Calu3 (cell line): ENCODE data around the gene NUBPL. TPM values are rescaled to one million over a fixed set of nuclear protein-coding genes. Genes with fewer than 3 reads are reported as not detected.

Source experiments
- BruUV-seq: library from RNA; stranded (reverse); fragments of 400-500 nt; replicated peaks from 2 replicates; lab custom pipeline; 2021; lab: Mats Ljungman, UMichigan
- CTCF ChIA-PET: fragments of 300-600 bp; sonication (Branson Sonifier 250); formaldehyde crosslinking; loops from one replicate; lab custom pipeline; 2022; ENCODE audit warnings: antibody characterized with exemption; lab: Charles Lee
- DNase-seq: peaks from one replicate; pipeline ENCODE4 v3.0.0; 2022
- H3K27ac Mint-ChIP-seq: one replicate; pipeline ENCODE4 v1.8.0; 2022; ENCODE audit warnings: mixed read lengths; ENCODE audit not compliant: unreplicated experiment
- H3K27me3 Mint-ChIP-seq: one replicate; pipeline ENCODE4 v1.8.0; 2022; ENCODE audit warnings: mixed read lengths; ENCODE audit not compliant: unreplicated experiment
- H3K36me3 Mint-ChIP-seq: one replicate; pipeline ENCODE4 v1.8.0; 2022; ENCODE audit warnings: mild to moderate bottlenecking, moderate library complexity, mixed read lengths; ENCODE audit not compliant: insufficient read depth, unreplicated experiment
- H3K4me1 Mint-ChIP-seq: one replicate; pipeline ENCODE4 v1.8.0; 2022; ENCODE audit warnings: mild to moderate bottlenecking, low read depth, mixed read lengths; ENCODE audit not compliant: unreplicated experiment
- H3K4me3 Mint-ChIP-seq: one replicate; pipeline ENCODE4 v1.8.0; 2022; ENCODE audit warnings: mild to moderate bottlenecking, low read depth, moderate library complexity, mixed read lengths; ENCODE audit not compliant: unreplicated experiment
- H3K9me3 Mint-ChIP-seq: one replicate; pipeline ENCODE4 v1.8.0; 2022; ENCODE audit warnings: low read depth, mixed read lengths; ENCODE audit not compliant: unreplicated experiment
- CTCF ChIP-seq: fragments of 200-600 bp; IDR thresholded peaks from one replicate; pipeline ENCODE4 v1.8.0; 2022; ENCODE audit warnings: antibody characterized with exemption; ENCODE audit not compliant: unreplicated experiment
- intact Hi-C: fragments of 100-400 bp; cut with micrococcal nuclease; formaldehyde crosslinking; loops from one replicate; pipeline ENCODE4 v1.10.0; 2022; ENCODE audit not compliant: unreplicated experiment
- total RNA-seq: library from RNA; stranded (reverse); gene quantifications from 2 replicates; pipeline ENCODE4 v1.2.3, GENCODE V29; 2022

The NUBPL gene
- total RNA-seq, 1 experiment from 2014 or later: 14.2 TPM

DNA sequence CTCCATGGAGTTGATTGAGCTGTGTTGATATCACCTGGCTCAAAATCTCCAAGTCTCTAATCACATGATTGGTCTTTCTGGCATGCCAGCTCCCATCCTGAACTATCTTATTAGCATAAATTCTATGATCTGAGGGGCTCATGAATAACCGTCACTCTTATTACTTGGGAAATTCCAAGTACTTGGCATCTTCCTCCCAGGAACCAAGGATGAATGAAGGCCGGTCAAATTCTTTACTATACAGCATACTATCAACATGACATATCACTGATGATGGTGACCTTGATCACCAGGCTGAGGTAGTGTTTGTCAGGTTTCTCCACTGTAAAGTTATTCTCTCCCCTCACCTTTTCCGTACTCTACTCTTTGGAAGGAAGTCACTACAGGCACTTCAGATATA lies 16.4 kb upstream of the NUBPL start:
- intact Hi-C loops: no loop called here
- no peaks in the 10 kb centered on the region for H3K9me3 Mint-ChIP-seq
- peaks cover 24% of the 10 kb centered on the region for H3K27me3 Mint-ChIP-seq
- H3K4me1 Mint-ChIP-seq: no peaks in the 10 kb centered on the region
- H3K36me3 Mint-ChIP-seq: no peaks in the 10 kb centered on the region
- no peak overlapping the region for H3K4me3 Mint-ChIP-seq
- no TSS peak for BruUV-seq
- DNase-seq: no peak
- no peak for TF ChIP-seq CTCF
- no peak overlapping the region for H3K27ac Mint-ChIP-seq
- CTCF ChIA-PET: no interaction called here

DNA sequence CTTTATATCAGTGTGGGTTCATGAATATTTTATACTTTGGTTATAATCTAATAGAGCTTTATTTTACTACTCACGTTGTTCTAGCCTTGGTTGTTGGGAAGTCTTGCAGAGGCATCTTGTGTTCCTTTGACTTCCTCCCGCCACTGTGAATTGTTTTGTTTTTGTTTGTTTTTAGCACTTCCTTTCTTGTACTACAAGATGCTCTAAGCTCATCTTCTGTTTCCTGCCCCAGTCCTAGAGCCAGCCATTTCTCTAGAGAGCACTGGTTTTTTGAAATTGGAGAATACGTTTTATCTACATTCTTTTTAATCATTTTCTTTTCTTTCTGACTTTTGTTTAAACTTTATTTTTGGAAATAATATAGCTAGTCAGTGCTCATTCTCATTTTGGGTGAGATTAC lies 15.9 kb upstream of the NUBPL start:
- no peak for DNase-seq
- H3K4me1 Mint-ChIP-seq: no peaks in the 10 kb centered on the region
- H3K36me3 Mint-ChIP-seq: no peaks in the 10 kb centered on the region
- TF ChIP-seq CTCF: no peak
- no peaks in the 10 kb centered on the region for H3K9me3 Mint-ChIP-seq
- CTCF ChIA-PET: no interaction called here
- no TSS peak for BruUV-seq
- no peak overlapping the region for H3K27ac Mint-ChIP-seq
- peaks cover 29% of the 10 kb centered on the region for H3K27me3 Mint-ChIP-seq
- no peak overlapping the region for H3K4me3 Mint-ChIP-seq
- intact Hi-C loops: no loop called here

GRCh38 chr14:31549817-31550216 lies 11.4 kb upstream of the NUBPL start:
- Mint-ChIP-seq H3K9me3 (no peaks in the 10 kb centered on the region), H3K36me3 (no peaks in the 10 kb centered on the region), H3K27me3 (peaks cover 49% of the 10 kb centered on the region), H3K27ac (no peak overlapping the region), H3K4me1 (no peaks in the 10 kb centered on the region), H3K4me3 (no peak overlapping the region)
- BruUV-seq: no TSS peak
- no peak for DNase-seq
- TF ChIP-seq CTCF: no peak
- intact Hi-C loops: no loop called here
- CTCF ChIA-PET: no interaction called here

GRCh38 chr14:31550589-31550988 lies 10.6 kb upstream of the NUBPL start:
- no peak for DNase-seq
- Mint-ChIP-seq H3K9me3 (no peaks in the 10 kb centered on the region), H3K4me3 (no peak overlapping the region), H3K36me3 (no peaks in the 10 kb centered on the region), H3K27me3 (peaks cover 57% of the 10 kb centered on the region), H3K27ac (no peak overlapping the region), H3K4me1 (no peaks in the 10 kb centered on the region)
- CTCF ChIA-PET: no interaction called here
- intact Hi-C loops: no loop called here
- no peak for TF ChIP-seq CTCF
- no TSS peak for BruUV-seq
